ENCODE measurements around the gene ADGRF3. TPM values are rescaled to one million over a fixed set of nuclear protein-coding genes. Genes with fewer than 3 reads are reported as not detected.
"Not testable (repeated sequence)": the region's sequence is repeated elsewhere in the genome, so short reads cannot be mapped to it uniquely, and the experiment has no call there.

The ADGRF3 gene
- total RNA-seq, 1 experiment from 2014 or later: under 0.01 TPM

- DNase-seq (ENCODE audit: low read depth): no peak
Measured at GRCh38 chr2:26349690-26350089, 3.1 kb upstream of the ADGRF3 start.

GRCh38 chr2:26347286-26347865 is 787 bp upstream of the ADGRF3 start:
- no peak for DNase-seq (ENCODE audit: low read depth)

- peak; percentile 99 for DNase-seq (ENCODE audit: low read depth)
Measured at GRCh38 chr2:26345545-26346453, 790 bp downstream of the ADGRF3 start, which contains the start of gene SELENOI. SELENOI (plus strand) TSS chr2:26346143; CDS start chr2:26346233, 90 bp downstream.

- DNase-seq (ENCODE audit: low read depth): no peak
Measured at GRCh38 chr2:26345283-26345544, 1.4 kb downstream of the ADGRF3 start.

- DNase-seq (ENCODE audit: low read depth): no peak
Measured at GRCh38 chr2:26344581-26345282, 1.9 kb downstream of the ADGRF3 start.

- DNase-seq (ENCODE audit: low read depth): no peak
Measured at GRCh38 chr2:26340831-26341230, 5.8 kb downstream of the ADGRF3 start.

- no peak for DNase-seq (ENCODE audit: low read depth)
Measured at GRCh38 chr2:26337298-26337697, 9.3 kb downstream of the ADGRF3 start.

- DNase-seq (ENCODE audit: low read depth): no peak
Measured at GRCh38 chr2:26336719-26337118, 9.9 kb downstream of the ADGRF3 start.

GRCh38 chr2:26335231-26335630 is 11.4 kb downstream of the ADGRF3 start:
- DNase-seq (ENCODE audit: low read depth): no peak

- no peak for DNase-seq (ENCODE audit: low read depth)
Measured at GRCh38 chr2:26333293-26333692, 13.3 kb downstream of the ADGRF3 start.

- DNase-seq (ENCODE audit: low read depth): not testable (repeated sequence)
Measured at GRCh38 chr2:26331321-26331720, 15.3 kb downstream of the ADGRF3 start.

GRCh38 chr2:26330604-26331003 is 16.0 kb downstream of the ADGRF3 start:
- DNase-seq (ENCODE audit: low read depth): no peak

- DNase-seq (ENCODE audit: low read depth): peak; percentile 86
Measured at GRCh38 chr2:26330114-26330549, 16.5 kb downstream of the ADGRF3 start.

- not testable (repeated sequence) for DNase-seq (ENCODE audit: low read depth)
Measured at GRCh38 chr2:26329083-26329482, 17.5 kb downstream of the ADGRF3 start.

GRCh38 chr2:26327291-26328272 is 19.0 kb downstream of the ADGRF3 start:
- DNase-seq (ENCODE audit: low read depth): no peak

GRCh38 chr2:26326514-26326913 is 20.1 kb downstream of the ADGRF3 start:
- no peak for DNase-seq (ENCODE audit: low read depth)

GRCh38 chr2:26325851-26326250 is 20.7 kb downstream of the ADGRF3 start:
- DNase-seq (ENCODE audit: low read depth): peak; percentile 13

- no peak for DNase-seq (ENCODE audit: low read depth)
Measured at GRCh38 chr2:26324903-26325302, 21.7 kb downstream of the ADGRF3 start.

GRCh38 chr2:26324479-26324878 is 22.1 kb downstream of the ADGRF3 start:
- DNase-seq (ENCODE audit: low read depth): not testable (repeated sequence)

- DNase-seq (ENCODE audit: low read depth): no peak
Measured at GRCh38 chr2:26318950-26319349, 27.6 kb downstream of the ADGRF3 start.

GRCh38 chr2:26317377-26318105 is 29.0 kb downstream of the ADGRF3 start:
- DNase-seq (ENCODE audit: low read depth): no peak
